Dermis microvascular lymphatic vessel endothelial cell (primary cell): ENCODE results near the gene SCAF1. TPM values are rescaled to one million over a fixed set of nuclear protein-coding genes. Genes with fewer than 3 reads are reported as not detected.
A peak's percentile ranks its signal among the peaks of the same experiment; 100 is the strongest.

ENCODE experiments used
- DNase-seq, 2 donors: peaks; one replicate each; pipeline versions ENCODE4 v3.0.0 to v3.0.0-alpha.2; 2010; ENCODE audit warnings: low read depth in 2 of 2
- total RNA-seq: library from RNA; depleted of rRNA; stranded (reverse); fragments of >200 nt; gene quantifications from 2 replicates; pipeline ENCODE4 v1.2.1, GENCODE V29; 2014

The SCAF1 gene
- total RNA-seq, 1 donor from 2014 or later: 5.3 TPM

- DNase-seq: no peak
These were observed 43.9 kb downstream of the SCAF1 start for GRCh38 chr19:49685845-49686332.

- no peak for DNase-seq
These were observed 44.6 kb downstream of the SCAF1 start for GRCh38 chr19:49686503-49687088.

GRCh38 chr19:49687150-49687549 is 45.1 kb downstream of the SCAF1 start:
- DNase-seq: no peak

- peak in 1 of 2 donors; percentile 78 for DNase-seq
These were observed 45.7 kb downstream of the SCAF1 start for GRCh38 chr19:49687566-49688316.

- peak in 1 of 2 donors; percentile 33 for DNase-seq
These were observed 46.6 kb downstream of the SCAF1 start for GRCh38 chr19:49688531-49689132.

GRCh38 chr19:49689133-49690078 is 47.4 kb downstream of the SCAF1 start, which contains the start of gene ADM5:
TSS of gene ADM5 (plus strand) at chr19:49689594. CDS start at chr19:49689838, 244 bp downstream.
- peak in 1 of 2 donors; percentile 57 for DNase-seq

GRCh38 chr19:49690079-49690655 is 48.2 kb downstream of the SCAF1 start:
- peak in 1 of 2 donors; percentile 28 for DNase-seq

- peak in 1 of 2 donors; percentile 84 for DNase-seq
These were observed 48.7 kb downstream of the SCAF1 start, which contains the start of gene CPT1C for GRCh38 chr19:49690656-49691242. TSS of gene CPT1C (plus strand) at chr19:49691116. CDS start at chr19:49692253, 1,137 bp downstream.

- DNase-seq: peak in 1 of 2 donors; percentile 62
These were observed 49.5 kb downstream of the SCAF1 start for GRCh38 chr19:49691243-49692146.

GRCh38 chr19:49692147-49692506 is 50.1 kb downstream of the SCAF1 start:
- DNase-seq: no peak

- no peak for DNase-seq
These were observed 54.1 kb downstream of the SCAF1 start for GRCh38 chr19:49696115-49696514.

- DNase-seq: no peak
These were observed 54.9 kb downstream of the SCAF1 start for GRCh38 chr19:49696865-49697264.

GRCh38 chr19:49699364-49699763 is 57.4 kb downstream of the SCAF1 start:
- no peak for DNase-seq

- DNase-seq: no peak
These were observed 58.6 kb downstream of the SCAF1 start for GRCh38 chr19:49700563-49700962.

GRCh38 chr19:49701271-49701786 is 59.3 kb downstream of the SCAF1 start:
- no peak for DNase-seq

GRCh38 chr19:49704888-49705642 is 63.1 kb downstream of the SCAF1 start:
- DNase-seq: no peak

GRCh38 chr19:49705919-49706318 is 63.9 kb downstream of the SCAF1 start:
- DNase-seq: no peak
